Measurements from ENCODE around the gene MINDY3. TPM values are rescaled to one million over a fixed set of nuclear protein-coding genes. Genes with fewer than 3 reads are reported as not detected.

MINDY3 gene
- total RNA-seq, 1 donor from 2014 or later = 16.7 TPM

Other genes starting within 250 kb of the MINDY3 start
- gene ITGA8, start 140.6 kb downstream of the MINDY3 start, total RNA-seq = 1.1 TPM

All from Right ventricle myocardium superior (tissue), 1 donor.